Stimulated activated naive CD8-positive, alpha-beta T cell treated with anti-CD3 and anti-CD28 coated beads, Interleukin-15, Interleukin-2, amounts not matched to agents 100 ng/mL and 50 ng/mL, for 24 hours (primary cell): ENCODE results near the gene TCAF1.

Experiments used
- H3K27ac Mint-ChIP-seq: one replicate; pipeline ENCODE4 v1.8.0; 2021; ENCODE audit warnings: mild to moderate bottlenecking, mixed read lengths
- H3K27me3 Mint-ChIP-seq: one replicate; pipeline ENCODE4 v1.8.0; 2021; ENCODE audit warnings: mixed read lengths
- H3K36me3 Mint-ChIP-seq: one replicate; pipeline ENCODE4 v1.8.0; 2021; ENCODE audit warnings: low read depth, mixed read lengths
- H3K4me1 Mint-ChIP-seq: one replicate; pipeline ENCODE4 v1.8.0; 2021; ENCODE audit warnings: low read depth, mixed read lengths
- H3K4me3 Mint-ChIP-seq: one replicate; pipeline ENCODE4 v1.8.0; 2021; ENCODE audit warnings: mild to moderate bottlenecking, mixed read lengths
- H3K9me3 Mint-ChIP-seq: one replicate; pipeline ENCODE4 v1.8.0; 2021; ENCODE audit warnings: mixed read lengths

Gene TCAF1

GRCh38 chr7:143910473-143911248 is 8.7 kb upstream of the TCAF1 start:
- no peak overlapping the region for H3K27ac Mint-ChIP-seq
- H3K36me3 Mint-ChIP-seq: no peaks in the 10 kb centered on the region
- no peak overlapping the region for H3K4me3 Mint-ChIP-seq
- peaks cover 18% of the 10 kb centered on the region for H3K4me1 Mint-ChIP-seq
- H3K9me3 Mint-ChIP-seq: no peaks in the 10 kb centered on the region
- H3K27me3 Mint-ChIP-seq: peaks cover 6% of the 10 kb centered on the region

DNA sequence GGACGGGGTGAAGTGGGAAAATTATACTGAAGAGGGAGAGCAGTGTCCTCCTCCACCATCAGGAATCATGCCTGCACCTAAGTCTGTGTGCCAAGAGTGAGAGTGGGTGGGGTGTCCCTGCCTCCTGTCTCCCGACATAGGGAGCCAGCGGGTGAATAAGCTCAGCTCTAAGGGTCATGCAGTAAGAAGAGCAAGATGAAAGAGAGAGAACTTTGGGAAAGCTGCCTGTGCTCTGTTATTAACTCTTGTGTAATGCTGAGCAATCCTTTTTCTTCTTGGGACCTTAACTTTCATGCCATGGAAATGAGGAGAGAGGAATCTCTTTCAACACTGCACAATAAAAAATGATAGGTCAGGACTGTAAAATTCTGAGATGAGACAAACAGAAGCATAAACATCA is 7.9 kb upstream of the TCAF1 start:
- Mint-ChIP-seq H3K9me3 (no peaks in the 10 kb centered on the region), H3K4me1 (peaks cover 18% of the 10 kb centered on the region), H3K4me3 (no peak overlapping the region), H3K27me3 (peaks cover 6% of the 10 kb centered on the region), H3K27ac (no peak overlapping the region), H3K36me3 (no peaks in the 10 kb centered on the region)

DNA sequence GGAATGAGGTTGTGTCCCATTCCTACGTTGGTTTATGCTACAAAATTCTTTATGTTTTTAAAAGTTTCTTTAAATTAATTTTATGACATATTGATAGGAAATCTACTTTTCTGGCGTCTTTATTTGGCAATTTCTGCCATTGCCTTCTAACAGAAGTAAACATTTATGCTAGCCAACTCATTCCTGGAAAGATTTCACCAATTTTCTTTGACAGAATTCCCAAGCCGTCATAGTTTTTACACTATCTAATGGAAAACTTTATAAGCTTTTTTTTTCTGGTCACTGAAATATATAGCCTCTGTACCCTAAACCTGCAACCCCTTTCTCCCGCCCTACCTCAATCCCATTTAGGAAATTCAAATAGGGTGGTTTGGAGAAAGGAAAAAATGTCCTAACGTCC is 6.1 kb upstream of the TCAF1 start:
- Mint-ChIP-seq H3K4me1 (peaks cover 14% of the 10 kb centered on the region), H3K27me3 (peaks cover 6% of the 10 kb centered on the region), H3K27ac (no peak overlapping the region), H3K36me3 (no peaks in the 10 kb centered on the region), H3K4me3 (no peak overlapping the region), H3K9me3 (no peaks in the 10 kb centered on the region)

GRCh38 chr7:143906895-143907294 is 4.9 kb upstream of the TCAF1 start:
- H3K27ac Mint-ChIP-seq: no peak overlapping the region
- H3K36me3 Mint-ChIP-seq: no peaks in the 10 kb centered on the region
- peaks cover 17% of the 10 kb centered on the region for H3K4me1 Mint-ChIP-seq
- H3K27me3 Mint-ChIP-seq: peaks cover 6% of the 10 kb centered on the region
- no peak overlapping the region for H3K4me3 Mint-ChIP-seq
- no peaks in the 10 kb centered on the region for H3K9me3 Mint-ChIP-seq

DNA sequence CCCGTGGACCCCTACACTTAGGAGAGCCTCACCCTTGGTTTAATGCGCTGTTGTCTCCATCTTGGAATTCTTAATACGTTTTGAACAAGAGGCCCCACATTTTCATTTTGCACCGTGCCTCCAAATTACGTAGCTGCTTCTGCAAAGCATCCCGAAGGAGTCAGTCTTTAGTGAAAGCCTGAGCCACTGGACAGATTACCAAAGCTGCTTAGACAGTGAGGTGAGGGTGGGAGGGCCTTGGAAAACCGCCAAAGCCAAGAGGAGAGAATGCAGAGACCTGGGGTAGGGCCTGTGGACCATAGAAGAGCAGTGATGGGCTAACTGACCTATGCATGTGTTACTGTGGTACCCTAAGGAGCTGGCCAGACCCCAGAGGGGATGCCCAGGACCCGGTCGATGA is 4.2 kb upstream of the TCAF1 start:
- H3K4me3 Mint-ChIP-seq: no peak overlapping the region
- no peaks in the 10 kb centered on the region for H3K9me3 Mint-ChIP-seq
- peaks cover 22% of the 10 kb centered on the region for H3K4me1 Mint-ChIP-seq
- no peaks in the 10 kb centered on the region for H3K36me3 Mint-ChIP-seq
- H3K27me3 Mint-ChIP-seq: peaks cover 6% of the 10 kb centered on the region
- H3K27ac Mint-ChIP-seq: no peak overlapping the region

- Mint-ChIP-seq H3K4me1 (peaks cover 24% of the 10 kb centered on the region), H3K9me3 (no peaks in the 10 kb centered on the region), H3K36me3 (no peaks in the 10 kb centered on the region), H3K27ac (no peak overlapping the region), H3K27me3 (peaks cover 6% of the 10 kb centered on the region), H3K4me3 (no peak overlapping the region)
Measured at GRCh38 chr7:143905509-143905908, 3.5 kb upstream of the TCAF1 start.

- Mint-ChIP-seq H3K27me3 (no peaks in the 10 kb centered on the region), H3K9me3 (no peaks in the 10 kb centered on the region), H3K27ac (peak overlapping the region; percentile 95), H3K36me3 (no peaks in the 10 kb centered on the region), H3K4me3 (peak overlapping the region; percentile 95), H3K4me1 (peaks cover 31% of the 10 kb centered on the region)
Measured at GRCh38 chr7:143902332-143902899, 440 bp upstream of the TCAF1 start.

- Mint-ChIP-seq H3K9me3 (no peaks in the 10 kb centered on the region), H3K27me3 (no peaks in the 10 kb centered on the region), H3K4me1 (peaks cover 25% of the 10 kb centered on the region), H3K27ac (peak overlapping the region; percentile 95), H3K4me3 (peak overlapping the region; percentile 95), H3K36me3 (no peaks in the 10 kb centered on the region)
Measured at GRCh38 chr7:143901332-143901667, 676 bp downstream of the TCAF1 start.

DNA sequence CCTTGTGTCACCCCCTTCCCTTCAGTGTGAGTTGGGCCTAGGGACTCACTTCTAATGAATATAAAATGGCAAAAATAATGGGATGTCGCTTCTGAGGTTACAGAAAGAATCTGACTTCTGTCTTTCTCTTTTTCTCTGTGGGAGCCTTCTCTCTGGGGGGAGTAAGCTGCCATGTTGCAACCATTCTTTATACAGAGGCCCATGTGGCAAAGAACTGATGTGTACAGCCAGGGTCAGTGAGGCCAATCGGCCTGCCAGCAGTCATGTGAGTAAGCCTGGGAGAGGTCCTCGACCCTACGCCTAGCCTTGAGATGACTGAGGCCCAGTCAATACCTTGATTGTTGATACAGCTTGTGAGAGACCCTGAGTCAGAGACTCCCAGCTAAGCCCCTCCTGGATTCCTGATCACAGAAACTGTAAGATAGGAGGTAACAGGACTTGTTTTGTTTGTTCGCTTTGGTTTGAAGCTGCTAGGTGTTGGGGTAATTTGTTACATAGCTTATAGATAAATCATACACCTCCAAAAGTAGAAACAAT is 1.7 kb downstream of the TCAF1 start:
- no peaks in the 10 kb centered on the region for H3K27me3 Mint-ChIP-seq
- no peak overlapping the region for H3K27ac Mint-ChIP-seq
- H3K4me1 Mint-ChIP-seq: peaks cover 25% of the 10 kb centered on the region
- peak overlapping the region; percentile 95 for H3K4me3 Mint-ChIP-seq
- H3K36me3 Mint-ChIP-seq: no peaks in the 10 kb centered on the region
- H3K9me3 Mint-ChIP-seq: no peaks in the 10 kb centered on the region

- Mint-ChIP-seq H3K27me3 (no peaks in the 10 kb centered on the region), H3K4me3 (no peak overlapping the region), H3K4me1 (peaks cover 25% of the 10 kb centered on the region), H3K9me3 (no peaks in the 10 kb centered on the region), H3K36me3 (no peaks in the 10 kb centered on the region), H3K27ac (no peak overlapping the region)
Measured at GRCh38 chr7:143898810-143899209, 3.2 kb downstream of the TCAF1 start.

- peaks cover 6% of the 10 kb centered on the region for H3K9me3 Mint-ChIP-seq
- no peak overlapping the region for H3K4me3 Mint-ChIP-seq
- no peak overlapping the region for H3K27ac Mint-ChIP-seq
- H3K36me3 Mint-ChIP-seq: peaks cover 14% of the 10 kb centered on the region
- H3K4me1 Mint-ChIP-seq: peaks cover 22% of the 10 kb centered on the region
- H3K27me3 Mint-ChIP-seq: no peaks in the 10 kb centered on the region
Measured at GRCh38 chr7:143896667-143897066, 5.3 kb downstream of the TCAF1 start.

DNA sequence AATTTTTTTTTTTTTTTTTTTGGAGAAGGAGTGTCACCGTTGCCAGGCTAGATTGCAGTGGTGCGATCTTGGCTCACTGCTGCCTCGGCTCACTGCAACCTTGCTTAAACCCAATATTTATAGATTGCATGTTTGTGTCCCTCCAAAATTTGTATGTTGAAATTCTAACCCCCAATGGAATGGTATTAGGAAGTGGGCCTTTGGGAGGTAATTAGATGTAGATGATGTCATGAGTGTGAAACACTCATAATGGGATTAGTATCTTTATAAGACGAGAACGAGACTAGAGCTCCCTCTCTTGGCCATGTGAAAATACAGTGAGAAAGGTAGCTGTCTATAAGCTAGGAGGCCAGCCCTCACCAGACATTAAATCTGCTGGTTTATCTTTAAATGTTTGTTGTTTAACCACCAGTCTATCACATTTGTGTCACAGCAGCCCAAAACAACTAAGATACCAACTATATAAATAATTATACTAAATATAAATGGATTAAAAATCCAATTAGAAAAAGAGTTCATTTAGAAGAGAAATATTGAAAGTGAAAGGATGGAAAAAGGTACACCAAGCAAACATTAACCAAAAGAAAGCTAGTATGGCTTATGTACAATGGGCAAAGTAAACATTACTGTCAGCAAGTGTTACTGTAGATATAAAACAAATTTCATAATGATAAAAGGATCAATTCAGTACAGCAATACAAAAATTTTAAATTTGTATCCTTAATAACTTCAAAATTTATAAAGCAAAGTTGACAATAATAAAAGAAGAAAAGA is 9.3 kb downstream of the TCAF1 start:
- H3K27me3 Mint-ChIP-seq: peaks cover 11% of the 10 kb centered on the region
- H3K9me3 Mint-ChIP-seq: peaks cover 17% of the 10 kb centered on the region
- H3K36me3 Mint-ChIP-seq: peaks cover 44% of the 10 kb centered on the region
- no peak overlapping the region for H3K4me3 Mint-ChIP-seq
- H3K4me1 Mint-ChIP-seq: no peaks in the 10 kb centered on the region
- no peak overlapping the region for H3K27ac Mint-ChIP-seq

DNA sequence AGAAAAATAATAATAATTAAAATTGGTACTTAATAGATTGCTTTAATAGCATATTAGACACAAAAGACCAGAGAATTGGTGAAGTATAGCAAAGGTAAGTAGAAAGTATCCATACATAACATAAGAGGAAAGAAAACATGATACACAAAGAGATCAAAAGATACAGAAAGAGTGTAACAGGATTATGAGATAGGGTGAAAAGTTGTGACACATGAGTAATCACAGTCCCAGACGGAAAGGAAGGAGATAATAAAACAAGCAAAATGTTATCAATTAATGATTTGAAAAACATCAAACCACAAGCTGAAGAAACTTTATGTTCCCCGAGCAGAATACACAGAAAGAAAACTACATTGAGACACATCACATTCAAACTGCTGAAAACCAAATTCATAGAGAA is 10.5 kb downstream of the TCAF1 start:
- no peaks in the 10 kb centered on the region for H3K4me1 Mint-ChIP-seq
- peaks cover 44% of the 10 kb centered on the region for H3K36me3 Mint-ChIP-seq
- H3K27ac Mint-ChIP-seq: no peak overlapping the region
- H3K9me3 Mint-ChIP-seq: peaks cover 17% of the 10 kb centered on the region
- H3K4me3 Mint-ChIP-seq: no peak overlapping the region
- H3K27me3 Mint-ChIP-seq: peaks cover 18% of the 10 kb centered on the region

GRCh38 chr7:143890558-143890957 is 11.4 kb downstream of the TCAF1 start:
- peaks cover 3% of the 10 kb centered on the region for H3K4me1 Mint-ChIP-seq
- H3K27ac Mint-ChIP-seq: no peak overlapping the region
- peaks cover 22% of the 10 kb centered on the region for H3K27me3 Mint-ChIP-seq
- H3K4me3 Mint-ChIP-seq: no peak overlapping the region
- H3K9me3 Mint-ChIP-seq: peaks cover 17% of the 10 kb centered on the region
- H3K36me3 Mint-ChIP-seq: peaks cover 44% of the 10 kb centered on the region

DNA sequence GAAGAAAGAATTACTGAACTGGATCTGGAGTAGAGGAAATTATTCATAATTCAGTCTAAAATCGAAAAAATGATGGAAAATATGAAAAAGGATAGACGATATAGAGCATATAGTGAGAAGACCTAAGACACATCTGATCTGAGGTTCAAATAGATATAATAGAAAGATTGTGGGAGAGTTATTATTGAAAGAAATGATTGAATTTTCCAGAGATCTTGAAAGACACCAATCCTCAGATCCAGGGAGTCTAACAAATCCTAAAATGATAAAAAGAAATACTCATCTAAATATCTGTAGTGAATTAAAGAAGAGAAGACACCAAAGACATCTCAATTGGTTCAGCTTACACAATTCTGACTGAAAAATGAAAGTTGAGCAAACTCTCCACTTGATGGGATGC is 12.9 kb downstream of the TCAF1 start:
- H3K36me3 Mint-ChIP-seq: peaks cover 44% of the 10 kb centered on the region
- peaks cover 31% of the 10 kb centered on the region for H3K27me3 Mint-ChIP-seq
- H3K9me3 Mint-ChIP-seq: peaks cover 17% of the 10 kb centered on the region
- H3K27ac Mint-ChIP-seq: no peak overlapping the region
- no peak overlapping the region for H3K4me3 Mint-ChIP-seq
- H3K4me1 Mint-ChIP-seq: peaks cover 13% of the 10 kb centered on the region
